Loucy (cell line): Measurements from ENCODE around the gene SERPINA5.

Source experiments
- H2AFZ ChIP-seq: fragments of 200-600 bp; sonication (generic); 2 replicates; pipeline ENCODE4 v1.6.0; 2016; ENCODE audit warnings: antibody characterized with exemption, mild to moderate bottlenecking, low read length, moderate library complexity
- H3F3A ChIP-seq: fragments of 200-600 bp; 2 replicates; pipeline ENCODE4 v1.6.0; 2016; ENCODE audit warnings: antibody characterized with exemption, low read depth, mild to moderate bottlenecking
- H3K27me3 ChIP-seq: fragments of 200-600 bp; sonication (generic); 2 replicates; pipeline ENCODE4 v1.6.1; 2014; ENCODE audit warnings: low read length, mild to moderate bottlenecking; ENCODE audit not compliant: insufficient read depth, poor library complexity, severe bottlenecking
- H3K36me3 ChIP-seq: fragments of 200-600 bp; sonication (generic); 2 replicates; pipeline ENCODE4 v1.6.1; 2016; ENCODE audit warnings: low read length; ENCODE audit not compliant: insufficient read depth
- H3K4me1 ChIP-seq: fragments of 200-600 bp; sonication (generic); 2 replicates; pipeline ENCODE4 v1.5.1; 2014; ENCODE audit warnings: low read length, mild to moderate bottlenecking; ENCODE audit not compliant: insufficient read depth, poor library complexity, severe bottlenecking
- H3K4me2 ChIP-seq: fragments of 200-600 bp; sonication (generic); 2 replicates; pipeline ENCODE4 v1.6.0; 2014; ENCODE audit warnings: antibody characterized with exemption, low read length, low read depth, mild to moderate bottlenecking; ENCODE audit not compliant: poor library complexity, severe bottlenecking
- H3K4me3 ChIP-seq: fragments of 200-600 bp; sonication (generic); 2 replicates; pipeline ENCODE4 v1.5.1; 2014; ENCODE audit warnings: low read length, mild to moderate bottlenecking, mixed read lengths; ENCODE audit not compliant: poor library complexity, severe bottlenecking
- H3K79me2 ChIP-seq: fragments of 200-600 bp; sonication (generic); 2 replicates; pipeline ENCODE4 v1.6.1; 2014; ENCODE audit warnings: low read length; ENCODE audit not compliant: insufficient read depth
- H3K9ac ChIP-seq: fragments of 200-600 bp; sonication (generic); 2 replicates; pipeline ENCODE4 v1.6.0; 2014; ENCODE audit warnings: mild to moderate bottlenecking, low read depth, low read length, moderate library complexity; ENCODE audit not compliant: poor library complexity, severe bottlenecking
- H3K9me2 ChIP-seq: fragments of 200-600 bp; sonication (generic); replicated peaks from 2 replicates; pipeline ENCODE4 v1.6.1; 2016; ENCODE audit warnings: low read depth, low read length, mixed read lengths
- H3K9me3 ChIP-seq: fragments of 200-600 bp; sonication (generic); 2 replicates; pipeline ENCODE4 v1.6.1; 2014; ENCODE audit warnings: mild to moderate bottlenecking, antibody characterized with exemption, low read length, low read depth; ENCODE audit not compliant: insufficient read depth
- H4K20me1 ChIP-seq: fragments of 200-600 bp; sonication (generic); 2 replicates; pipeline ENCODE4 v1.6.0; 2014; ENCODE audit warnings: antibody characterized with exemption, low read length, mild to moderate bottlenecking; ENCODE audit not compliant: insufficient read depth, poor library complexity, severe bottlenecking
- CTCF ChIP-seq: fragments of 200-600 bp; sonication (generic); conservative IDR thresholded peaks from 2 replicates; pipeline ENCODE4 v1.5.1; 2014; ENCODE audit warnings: mild to moderate bottlenecking, antibody characterized with exemption, low read length
- EZH2phosphoT487 ChIP-seq: fragments of 200-600 bp; IDR thresholded peaks from 2 replicates; pipeline ENCODE4 v1.6.1; 2018; ENCODE audit warnings: antibody characterized with exemption, mild to moderate bottlenecking, moderate library complexity, borderline replicate concordance

SERPINA5 gene

GRCh38 chr14:94548131-94548998 is 32.9 kb upstream of the SERPINA5 start:
- H3K9ac ChIP-seq: no peak overlapping the region
- no peaks in the 10 kb centered on the region for H3K36me3 ChIP-seq
- H2AFZ ChIP-seq: no peak overlapping the region
- TF ChIP-seq CTCF (no peak), EZH2phosphoT487 (no peak)
- H3K27me3 ChIP-seq: no peaks in the 10 kb centered on the region
- H3K4me1 ChIP-seq: no peaks in the 10 kb centered on the region
- no peaks in the 10 kb centered on the region for H3K9me2 ChIP-seq
- H4K20me1 ChIP-seq: no peaks in the 10 kb centered on the region
- H3K9me3 ChIP-seq: no peaks in the 10 kb centered on the region
- H3F3A ChIP-seq: no peaks in the 10 kb centered on the region
- H3K79me2 ChIP-seq: no peaks in the 10 kb centered on the region
- no peak overlapping the region for H3K4me2 ChIP-seq
- H3K4me3 ChIP-seq: no peak overlapping the region

- Histone ChIP-seq H3K4me2 (no peak overlapping the region), H3K4me1 (no peaks in the 10 kb centered on the region), H3K9me3 (no peaks in the 10 kb centered on the region), H3K4me3 (no peak overlapping the region), H3K36me3 (no peaks in the 10 kb centered on the region), H3F3A (no peaks in the 10 kb centered on the region), H3K79me2 (no peaks in the 10 kb centered on the region), H3K9me2 (no peaks in the 10 kb centered on the region), H3K9ac (no peak overlapping the region), H3K27me3 (no peaks in the 10 kb centered on the region), H4K20me1 (no peaks in the 10 kb centered on the region), H2AFZ (peak overlapping the region; percentile 44; the same call in 1 of the 2 replicates)
- no peak for TF ChIP-seq EZH2phosphoT487
- peak; percentile 91 for TF ChIP-seq CTCF
Measured at GRCh38 chr14:94548999-94549985, 31.9 kb upstream of the SERPINA5 start.

- H3K9me2 ChIP-seq: no peaks in the 10 kb centered on the region
- no peaks in the 10 kb centered on the region for H3K79me2 ChIP-seq
- no peaks in the 10 kb centered on the region for H4K20me1 ChIP-seq
- 0 out of 2 replicates have a peak overlapping the region, but pooled peaks have one; percentile 44 for H2AFZ ChIP-seq
- H3K4me2 ChIP-seq: no peak overlapping the region
- TF ChIP-seq CTCF: no peak
- TF ChIP-seq EZH2phosphoT487: no peak
- H3K4me1 ChIP-seq: no peaks in the 10 kb centered on the region
- no peaks in the 10 kb centered on the region for H3K27me3 ChIP-seq
- H3K9ac ChIP-seq: no peak overlapping the region
- H3K4me3 ChIP-seq: no peak overlapping the region
- H3F3A ChIP-seq: no peaks in the 10 kb centered on the region
- no peaks in the 10 kb centered on the region for H3K36me3 ChIP-seq
- H3K9me3 ChIP-seq: no peaks in the 10 kb centered on the region
Measured at GRCh38 chr14:94550041-94550440, 31.2 kb upstream of the SERPINA5 start.
